Kasumi-1 (cell line): ENCODE measurements around the gene RNF19B.

Experiments
- DNase-seq, 2 experiments: peaks; one replicate each; lab custom pipeline; 2025; lab: John Stamatoyannopoulos, UW

RNF19B gene

GRCh38 chr1:32967888-32968568, 3.4 kb upstream of the RNF19B start:
- DNase-seq: no peak

DNA sequence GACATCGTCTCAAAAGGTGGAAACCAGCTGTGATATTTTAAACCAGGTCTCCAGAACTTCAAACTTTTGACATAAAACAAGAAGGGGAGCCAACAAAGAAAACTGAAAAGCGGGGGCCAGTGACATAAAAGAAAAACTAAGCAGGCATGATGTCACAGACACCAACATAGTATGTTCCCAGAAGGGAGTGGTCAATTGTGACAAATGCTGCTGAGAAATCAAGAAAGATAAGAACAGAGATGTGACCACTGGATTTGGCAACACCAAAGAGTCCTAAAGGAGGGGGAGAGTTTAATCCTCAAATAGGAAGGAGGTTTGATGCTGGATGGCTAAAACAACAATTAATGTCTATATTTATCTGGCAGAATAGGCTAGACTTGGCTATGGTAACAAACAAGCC, 2.3 kb upstream of the RNF19B start:
- DNase-seq: no peak

DNA sequence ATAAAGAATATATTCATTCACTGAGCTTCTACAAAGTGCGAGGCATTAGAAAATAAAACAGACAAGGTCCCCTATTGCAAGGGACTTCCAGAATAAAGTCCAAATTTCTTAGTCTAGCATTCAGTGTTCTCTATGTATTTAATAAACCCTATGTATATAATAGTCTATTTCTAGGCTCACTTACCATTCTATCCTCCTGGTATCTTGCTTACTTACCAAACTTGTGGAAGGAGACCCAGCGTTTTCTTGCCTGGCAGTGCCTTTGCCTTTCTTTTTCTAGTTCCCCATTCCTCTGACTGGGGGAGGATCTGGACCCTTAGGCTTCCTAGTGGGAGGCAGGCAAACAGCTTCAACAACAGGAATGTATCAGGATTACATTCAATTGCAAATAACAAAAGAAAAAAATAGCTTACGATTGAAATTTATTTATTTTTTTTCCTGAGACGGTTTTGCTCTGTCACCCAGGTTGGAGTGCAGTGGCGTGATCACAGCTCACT, 690 bp upstream of the RNF19B start:
- DNase-seq: peak; percentile 26 to 44

DNA sequence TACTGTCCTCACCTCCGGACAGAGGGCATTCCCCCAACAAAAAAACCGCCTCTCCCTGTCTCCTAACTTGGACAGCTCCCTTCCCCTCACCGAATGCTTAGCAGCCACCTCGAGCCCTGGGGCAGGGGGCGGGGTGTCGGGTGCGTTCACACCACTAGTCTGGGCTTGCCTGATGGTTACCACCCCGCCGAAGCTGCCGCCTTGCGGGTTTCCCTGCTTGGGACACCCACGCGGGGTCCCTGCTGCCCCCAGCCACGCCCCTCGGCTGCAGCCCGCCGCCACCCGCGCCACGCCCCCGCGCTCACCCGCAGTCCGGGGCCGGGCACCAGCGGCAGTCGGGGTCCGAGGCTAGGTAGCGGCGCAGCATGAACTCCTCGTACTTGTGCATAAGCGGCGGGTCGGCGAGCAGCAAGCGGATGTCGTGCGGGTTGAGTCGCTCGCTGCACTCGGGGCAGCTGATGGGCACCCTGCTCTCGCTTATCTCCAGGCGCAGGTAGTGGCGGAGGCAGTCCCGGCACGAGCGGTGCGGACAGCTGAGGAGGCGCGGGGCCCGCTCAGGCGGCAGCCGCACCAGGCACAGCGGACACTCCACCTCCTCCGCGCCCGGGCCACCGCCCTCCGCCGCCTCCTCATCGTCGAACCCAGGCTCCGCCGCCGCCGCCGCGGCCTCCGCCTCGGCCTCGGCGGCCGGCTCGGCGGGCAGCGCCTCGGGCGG, 706 bp downstream of the RNF19B start:
- DNase-seq: peak; percentile 42 to 50

DNA sequence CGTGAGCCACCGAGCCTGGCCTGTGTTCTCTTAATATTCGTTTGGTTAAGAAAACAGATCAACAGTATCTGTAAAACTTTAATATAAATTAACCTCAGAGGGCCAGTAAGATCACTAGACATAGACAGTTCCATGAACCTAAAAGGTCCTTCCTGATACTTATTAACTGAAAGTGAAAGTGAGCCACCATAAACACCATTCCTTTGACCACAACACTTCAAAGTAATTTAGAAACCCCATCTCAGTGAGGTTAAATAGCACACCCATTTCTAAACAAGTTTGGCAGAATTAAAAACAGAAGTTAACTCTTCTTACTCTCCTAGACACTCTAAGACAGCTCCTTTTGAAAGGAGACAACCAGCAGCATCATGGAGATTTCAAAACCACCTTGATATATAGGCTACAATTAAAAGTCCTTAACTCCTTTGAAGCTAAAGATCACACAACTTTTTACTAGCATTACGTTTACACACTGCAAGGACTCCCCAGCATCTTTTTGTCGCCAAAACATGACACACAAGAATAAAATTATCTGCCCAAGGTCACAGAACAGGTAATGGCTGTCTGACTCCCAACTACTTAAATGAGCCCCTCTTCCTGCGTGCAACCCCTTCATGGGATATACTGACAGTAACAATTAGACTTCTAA, 2.2 kb downstream of the RNF19B start:
- peak; percentile 5 to 15 for DNase-seq

DNA sequence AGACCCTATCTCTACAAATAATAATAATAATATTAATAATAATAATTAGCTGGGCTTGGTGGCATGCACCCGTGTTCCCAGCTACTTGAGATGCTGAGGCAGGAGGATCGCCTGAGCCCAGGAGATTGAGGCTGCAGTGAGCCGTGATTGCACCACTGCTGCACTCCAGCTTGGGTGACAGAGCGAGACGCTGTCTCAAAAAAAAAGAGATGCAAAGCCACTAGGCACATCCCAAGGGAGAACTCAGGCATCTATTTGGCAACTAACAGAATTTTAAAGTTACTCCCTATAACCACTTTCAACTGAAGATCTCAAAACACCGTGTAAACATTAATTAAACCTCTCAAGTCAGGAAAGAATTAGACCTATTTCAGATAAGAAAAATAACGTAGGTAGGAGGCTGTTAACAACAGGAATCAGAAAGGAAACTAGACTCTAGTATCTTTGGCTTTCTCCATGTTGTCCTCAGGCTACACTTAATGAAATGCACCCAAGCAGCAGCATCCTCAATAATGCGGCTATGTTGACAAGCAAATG, 3.7 kb downstream of the RNF19B start:
- DNase-seq: no peak

- DNase-seq: no peak
Measured at GRCh38 chr1:32960342-32960741, 4.3 kb downstream of the RNF19B start.

- DNase-seq: no peak
Measured at GRCh38 chr1:32958827-32959226, 5.8 kb downstream of the RNF19B start.

- DNase-seq: no peak
Measured at GRCh38 chr1:32957017-32957416, 7.6 kb downstream of the RNF19B start.

- no peak for DNase-seq
Measured at GRCh38 chr1:32954168-32954567, 10.4 kb downstream of the RNF19B start.

DNA sequence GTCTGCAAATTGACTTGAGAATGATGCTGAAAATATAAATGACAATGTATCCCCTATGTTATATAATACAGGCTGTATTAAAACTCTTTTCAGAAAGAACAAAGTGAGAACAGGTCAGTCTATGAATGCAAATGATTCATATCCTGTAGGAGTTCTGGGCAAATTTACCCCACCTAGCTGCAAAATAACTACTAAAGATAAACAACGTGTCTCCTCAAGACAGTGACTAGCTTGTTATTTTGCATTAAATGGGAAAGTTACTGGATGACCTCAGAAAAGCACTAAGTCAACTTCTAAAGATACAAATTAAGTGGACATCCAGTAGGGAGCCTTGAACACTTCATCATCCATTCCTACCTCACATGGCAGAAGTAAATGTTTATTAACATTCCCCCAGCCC, 11.1 kb downstream of the RNF19B start:
- DNase-seq: no peak

GRCh38 chr1:32949519-32949918, 15.1 kb downstream of the RNF19B start:
- no peak for DNase-seq

GRCh38 chr1:32948905-32949304, 15.7 kb downstream of the RNF19B start:
- DNase-seq: no peak

DNA sequence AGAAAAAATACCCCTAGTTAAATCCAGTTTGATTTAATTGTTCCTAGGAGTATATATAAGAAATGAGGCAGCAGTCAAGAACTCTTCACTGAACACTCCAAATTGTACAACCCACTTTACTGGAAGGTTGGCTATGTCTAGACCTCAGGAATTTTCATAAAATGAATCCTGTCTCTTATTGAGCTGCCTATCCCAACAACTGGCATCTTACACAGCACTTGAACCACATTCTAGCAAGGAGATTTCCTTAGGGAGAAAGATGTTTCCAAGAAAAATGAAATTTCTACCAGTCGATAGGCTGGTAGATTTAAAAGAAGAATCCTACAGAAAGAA, 16.3 kb downstream of the RNF19B start:
- no peak for DNase-seq

- no peak for DNase-seq
Measured at GRCh38 chr1:32947669-32948389, 16.8 kb downstream of the RNF19B start.

- DNase-seq: no peak
Measured at GRCh38 chr1:32946413-32946812, 18.2 kb downstream of the RNF19B start.

DNA sequence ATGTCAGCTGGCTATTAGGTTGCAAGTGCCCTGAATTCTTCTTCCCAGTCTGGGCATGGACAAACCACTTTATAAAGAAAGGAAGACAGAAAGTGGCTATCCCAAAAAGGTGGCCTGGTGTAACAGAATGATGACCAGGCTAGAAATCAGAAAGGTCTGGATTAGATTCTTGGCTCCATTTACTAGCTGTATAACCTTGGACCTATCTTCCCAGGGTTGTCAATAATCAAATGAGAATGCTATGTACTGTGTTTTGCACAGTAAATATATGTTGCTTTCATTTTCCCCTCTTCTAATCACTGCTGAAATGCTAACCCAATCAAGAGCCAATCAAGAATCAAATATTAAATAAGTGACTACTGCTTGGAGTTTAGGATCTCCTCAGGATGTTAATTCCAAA, 20.4 kb downstream of the RNF19B start:
- no peak for DNase-seq

GRCh38 chr1:32939655-32940371, 24.8 kb downstream of the RNF19B start:
- DNase-seq: peak; percentile 37 to 62

- DNase-seq: no peak
Measured at GRCh38 chr1:32937061-32937460, 27.5 kb downstream of the RNF19B start.

DNA sequence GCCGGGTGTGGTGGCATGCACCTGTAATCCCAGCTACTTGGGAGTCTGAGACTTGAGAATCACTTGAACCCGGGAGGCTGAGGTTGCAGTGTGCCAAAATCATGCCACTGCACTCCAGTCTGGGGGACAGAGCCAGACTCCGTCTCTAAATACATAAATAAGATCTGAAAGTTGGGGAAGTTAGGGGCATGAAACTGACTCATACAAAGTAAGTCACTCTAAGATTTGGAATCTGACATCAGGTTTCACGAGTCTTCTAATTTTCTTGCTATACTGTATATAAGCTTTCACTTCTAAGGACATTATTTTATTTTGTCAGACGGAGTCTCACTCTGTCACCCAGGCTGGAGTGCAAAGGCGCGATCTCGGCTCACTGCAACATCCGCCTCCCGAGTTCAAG, 30.1 kb downstream of the RNF19B start:
- DNase-seq: no peak

DNA sequence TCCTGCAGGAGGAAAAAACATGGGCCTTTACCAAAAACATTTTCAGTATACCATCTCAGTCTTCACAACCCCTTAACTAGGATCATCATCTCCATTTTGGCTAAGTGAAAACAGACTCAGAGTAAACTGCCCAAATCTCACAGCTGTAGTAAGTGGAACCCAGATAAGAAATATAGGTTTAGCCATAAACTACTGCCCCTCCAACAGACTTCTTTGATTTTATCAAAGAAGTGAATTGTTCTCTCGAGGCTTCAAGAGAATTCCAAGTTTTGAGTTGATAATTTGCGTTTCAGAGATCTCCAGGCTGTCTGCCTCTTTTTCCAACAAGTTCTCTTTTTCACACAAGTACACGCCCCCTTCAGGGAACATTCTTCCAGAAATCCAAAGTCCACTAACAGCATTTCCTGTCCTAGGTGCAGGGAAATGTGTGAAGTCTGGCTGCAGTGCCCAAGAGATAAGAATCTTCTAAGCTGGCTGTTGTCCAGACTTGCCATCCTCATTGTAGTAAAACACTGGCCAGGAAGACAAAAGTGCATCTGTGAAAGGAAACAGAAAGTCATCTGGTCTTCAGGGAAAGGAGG, 30.8 kb downstream of the RNF19B start:
- no peak for DNase-seq
